K562 (cell line): ENCODE data around the gene OR51B2.

Experiments used
- ETV6 ChIP-seq, 3 experiments: fragments of 150-350 bp in 1 of 3; sonication (generic) in 1 of 3; formaldehyde crosslinking in 1 of 3; IDR thresholded peaks; 2 replicates each; pipeline versions ENCODE4 v1.6.1 to v1.8.0; 2014 to 2022; ENCODE audit warnings: borderline replicate concordance in 2 of 3, low read depth in 2 of 3, antibody characterized with exemption in 1 of 3, low read length in 1 of 3, mild to moderate bottlenecking in 1 of 3, missing genetic modification reagents in 1 of 3
- TAF1 ChIP-seq: IDR thresholded peaks from 2 replicates; pipeline ENCODE4 v1.6.1; 2011; ENCODE audit warnings: mild to moderate bottlenecking, low read length, moderate library complexity; ENCODE audit not compliant: insufficient read depth, control insufficient read depth, severe bottlenecking; ENCODE audit errors: extremely low read depth
- TAF9B ChIP-seq: fragments of 450-650 bp; IDR thresholded peaks from 2 replicates; pipeline ENCODE4 v1.6.1; 2018; ENCODE audit warnings: mild to moderate bottlenecking; ENCODE audit not compliant: partially characterized antibody
- U2AF1 ChIP-seq: fragments of 200-400 bp; formaldehyde crosslinking; optimal IDR thresholded peaks from 2 replicates; pipeline ENCODE3; 2017; ENCODE audit warnings: mild to moderate bottlenecking, low read depth, low read length, moderate library complexity
- ZNF232 ChIP-seq: sonication (generic); formaldehyde crosslinking; IDR thresholded peaks from 2 replicates; pipeline ENCODE4 v1.8.0; 2022; ENCODE audit warnings: mild to moderate bottlenecking, missing genetic modification reagents
- ZNF436 ChIP-seq: fragments of 250-450, 450-650 bp; sonication (Bioruptor Pico); formaldehyde crosslinking; IDR thresholded peaks from 2 replicates; pipeline ENCODE4 v1.7.0; 2020; ENCODE audit warnings: mild to moderate bottlenecking
- ZNF780A ChIP-seq: fragments of 250-450 bp; sonication (Bioruptor Pico); IDR thresholded peaks from 2 replicates; pipeline ENCODE4 v1.5.0; 2021; ENCODE audit warnings: mild to moderate bottlenecking
- TF ChIP-seq, protein P1 (sequence below): fragments of 450-650 bp; IDR thresholded peaks from 2 replicates; pipeline ENCODE4 v1.6.1; 2016; ENCODE audit warnings: low read depth
- TF ChIP-seq, protein P2 (sequence below), 3 experiments: IDR thresholded peaks in 2 of 3; conservative IDR thresholded peaks in 1 of 3; 2 replicates each; pipeline ENCODE4 v1.5.1; 2011 to 2012; ENCODE audit warnings: low read length in 3 of 3, mild to moderate bottlenecking in 3 of 3, control low read depth in 2 of 3, improper control_type of control experiment in 1 of 3, inconsistent platforms in 1 of 3, low read depth in 1 of 3, mixed read lengths in 1 of 3, moderate library complexity in 1 of 3; ENCODE audit not compliant: insufficient read depth in 2 of 3

DNA sequence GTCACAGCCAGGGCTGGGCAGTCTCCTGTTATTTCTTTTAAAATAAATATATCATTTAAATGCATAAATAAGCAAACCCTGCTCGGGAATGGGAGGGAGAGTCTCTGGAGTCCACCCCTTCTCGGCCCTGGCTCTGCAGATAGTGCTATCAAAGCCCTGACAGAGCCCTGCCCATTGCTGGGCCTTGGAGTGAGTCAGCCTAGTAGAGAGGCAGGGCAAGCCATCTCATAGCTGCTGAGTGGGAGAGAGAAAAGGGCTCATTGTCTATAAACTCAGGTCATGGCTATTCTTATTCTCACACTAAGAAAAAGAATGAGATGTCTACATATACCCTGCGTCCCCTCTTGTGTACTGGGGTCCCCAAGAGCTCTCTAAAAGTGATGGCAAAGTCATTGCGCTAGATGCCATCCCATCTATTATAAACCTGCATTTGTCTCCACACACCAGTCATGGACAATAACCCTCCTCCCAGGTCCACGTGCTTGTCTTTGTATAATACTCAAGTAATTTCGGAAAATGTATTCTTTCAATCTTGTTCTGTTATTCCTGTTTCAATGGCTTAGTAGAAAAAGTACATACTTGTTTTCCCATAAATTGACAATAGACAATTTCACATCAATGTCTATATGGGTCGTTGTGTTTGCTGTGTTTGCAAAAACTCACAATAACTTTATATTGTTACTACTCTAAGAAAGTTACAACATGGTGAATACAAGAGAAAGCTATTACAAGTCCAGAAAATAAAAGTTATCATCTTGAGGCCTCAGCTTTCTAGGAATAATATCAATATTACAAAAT, 35.8 kb downstream of the OR51B2 start:
- TF ChIP-seq, protein P1, sequence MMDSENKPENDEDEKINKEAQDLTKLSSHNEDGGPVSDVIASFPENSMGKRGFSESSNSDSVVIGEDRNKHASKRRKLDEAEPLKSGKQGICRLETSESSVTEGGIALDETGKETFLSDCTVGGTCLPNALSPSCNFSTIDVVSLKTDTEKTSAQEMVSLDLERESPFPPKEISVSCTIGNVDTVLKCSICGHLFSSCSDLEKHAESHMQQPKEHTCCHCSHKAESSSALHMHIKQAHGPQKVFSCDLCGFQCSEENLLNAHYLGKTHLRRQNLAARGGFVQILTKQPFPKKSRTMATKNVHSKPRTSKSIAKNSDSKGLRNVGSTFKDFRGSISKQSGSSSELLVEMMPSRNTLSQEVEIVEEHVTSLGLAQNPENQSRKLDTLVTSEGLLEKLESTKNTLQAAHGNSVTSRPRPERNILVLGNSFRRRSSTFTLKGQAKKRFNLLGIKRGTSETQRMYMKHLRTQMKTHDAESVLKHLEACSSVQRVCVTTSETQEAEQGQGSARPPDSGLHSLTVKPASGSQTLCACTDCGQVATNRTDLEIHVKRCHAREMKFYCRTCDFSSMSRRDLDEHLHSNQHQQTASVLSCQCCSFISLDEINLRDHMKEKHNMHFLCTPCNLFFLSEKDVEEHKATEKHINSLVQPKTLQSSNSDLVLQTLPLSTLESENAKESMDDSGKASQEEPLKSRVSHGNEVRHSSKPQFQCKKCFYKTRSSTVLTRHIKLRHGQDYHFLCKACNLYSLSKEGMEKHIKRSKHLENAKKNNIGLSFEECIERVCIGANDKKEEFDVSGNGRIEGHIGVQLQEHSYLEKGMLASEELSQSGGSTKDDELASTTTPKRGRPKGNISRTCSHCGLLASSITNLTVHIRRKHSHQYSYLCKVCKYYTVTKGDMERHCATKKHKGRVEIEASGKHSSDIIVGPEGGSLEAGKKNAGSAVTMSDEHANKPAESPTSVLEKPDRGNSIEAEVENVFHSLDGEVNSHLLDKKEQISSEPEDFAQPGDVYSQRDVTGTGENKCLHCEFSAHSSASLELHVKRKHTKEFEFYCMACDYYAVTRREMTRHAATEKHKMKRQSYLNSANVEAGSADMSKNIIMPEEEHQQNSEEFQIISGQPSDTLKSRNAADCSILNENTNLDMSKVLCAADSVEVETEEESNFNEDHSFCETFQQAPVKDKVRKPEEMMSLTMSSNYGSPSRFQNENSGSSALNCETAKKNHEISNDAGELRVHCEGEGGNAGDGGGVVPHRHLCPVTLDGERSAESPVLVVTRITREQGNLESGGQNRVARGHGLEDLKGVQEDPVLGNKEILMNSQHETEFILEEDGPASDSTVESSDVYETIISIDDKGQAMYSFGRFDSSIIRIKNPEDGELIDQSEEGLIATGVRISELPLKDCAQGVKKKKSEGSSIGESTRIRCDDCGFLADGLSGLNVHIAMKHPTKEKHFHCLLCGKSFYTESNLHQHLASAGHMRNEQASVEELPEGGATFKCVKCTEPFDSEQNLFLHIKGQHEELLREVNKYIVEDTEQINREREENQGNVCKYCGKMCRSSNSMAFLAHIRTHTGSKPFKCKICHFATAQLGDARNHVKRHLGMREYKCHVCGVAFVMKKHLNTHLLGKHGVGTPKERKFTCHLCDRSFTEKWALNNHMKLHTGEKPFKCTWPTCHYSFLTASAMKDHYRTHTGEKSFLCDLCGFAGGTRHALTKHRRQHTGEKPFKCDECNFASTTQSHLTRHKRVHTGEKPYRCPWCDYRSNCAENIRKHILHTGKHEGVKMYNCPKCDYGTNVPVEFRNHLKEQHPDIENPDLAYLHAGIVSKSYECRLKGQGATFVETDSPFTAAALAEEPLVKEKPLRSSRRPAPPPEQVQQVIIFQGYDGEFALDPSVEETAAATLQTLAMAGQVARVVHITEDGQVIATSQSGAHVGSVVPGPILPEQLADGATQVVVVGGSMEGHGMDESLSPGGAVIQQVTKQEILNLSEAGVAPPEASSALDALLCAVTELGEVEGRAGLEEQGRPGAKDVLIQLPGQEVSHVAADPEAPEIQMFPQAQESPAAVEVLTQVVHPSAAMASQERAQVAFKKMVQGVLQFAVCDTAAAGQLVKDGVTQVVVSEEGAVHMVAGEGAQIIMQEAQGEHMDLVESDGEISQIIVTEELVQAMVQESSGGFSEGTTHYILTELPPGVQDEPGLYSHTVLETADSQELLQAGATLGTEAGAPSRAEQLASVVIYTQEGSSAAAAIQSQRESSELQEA, result no peak
- TF ChIP-seq ZNF232 (no peak), TAF1 (peak; percentile 75), U2AF1 (no peak), ZNF780A (CRISPR knock-in tag) (no peak), TAF9B (peak; percentile 18), ETV6 (IDR thresholded peaks at IDR 0.05; ENCODE audit: borderline replicate concordance in 1 of 2, low read depth in 2 of 2, low read length in 1 of 2) (no peak), ETV6 (CRISPR knock-in tag; IDR thresholded peaks at IDR 0.05; ENCODE audit: borderline replicate concordance) (no peak), ZNF436 (CRISPR knock-in tag) (no peak)
- TF ChIP-seq, protein P2, sequence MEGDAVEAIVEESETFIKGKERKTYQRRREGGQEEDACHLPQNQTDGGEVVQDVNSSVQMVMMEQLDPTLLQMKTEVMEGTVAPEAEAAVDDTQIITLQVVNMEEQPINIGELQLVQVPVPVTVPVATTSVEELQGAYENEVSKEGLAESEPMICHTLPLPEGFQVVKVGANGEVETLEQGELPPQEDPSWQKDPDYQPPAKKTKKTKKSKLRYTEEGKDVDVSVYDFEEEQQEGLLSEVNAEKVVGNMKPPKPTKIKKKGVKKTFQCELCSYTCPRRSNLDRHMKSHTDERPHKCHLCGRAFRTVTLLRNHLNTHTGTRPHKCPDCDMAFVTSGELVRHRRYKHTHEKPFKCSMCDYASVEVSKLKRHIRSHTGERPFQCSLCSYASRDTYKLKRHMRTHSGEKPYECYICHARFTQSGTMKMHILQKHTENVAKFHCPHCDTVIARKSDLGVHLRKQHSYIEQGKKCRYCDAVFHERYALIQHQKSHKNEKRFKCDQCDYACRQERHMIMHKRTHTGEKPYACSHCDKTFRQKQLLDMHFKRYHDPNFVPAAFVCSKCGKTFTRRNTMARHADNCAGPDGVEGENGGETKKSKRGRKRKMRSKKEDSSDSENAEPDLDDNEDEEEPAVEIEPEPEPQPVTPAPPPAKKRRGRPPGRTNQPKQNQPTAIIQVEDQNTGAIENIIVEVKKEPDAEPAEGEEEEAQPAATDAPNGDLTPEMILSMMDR (IDR thresholded peaks at IDR 0.05 in 2 of 3, conservative IDR thresholded peaks at IDR 0.05 in 1 of 3; ENCODE audit: insufficient read depth in 2 of 3, low read depth in 1 of 3, low read length in 3 of 3), result no peak
